ENCODE data around the gene BAD.
A peak's percentile ranks its signal among the peaks of the same experiment; 100 is the strongest.

BAD gene

DNA sequence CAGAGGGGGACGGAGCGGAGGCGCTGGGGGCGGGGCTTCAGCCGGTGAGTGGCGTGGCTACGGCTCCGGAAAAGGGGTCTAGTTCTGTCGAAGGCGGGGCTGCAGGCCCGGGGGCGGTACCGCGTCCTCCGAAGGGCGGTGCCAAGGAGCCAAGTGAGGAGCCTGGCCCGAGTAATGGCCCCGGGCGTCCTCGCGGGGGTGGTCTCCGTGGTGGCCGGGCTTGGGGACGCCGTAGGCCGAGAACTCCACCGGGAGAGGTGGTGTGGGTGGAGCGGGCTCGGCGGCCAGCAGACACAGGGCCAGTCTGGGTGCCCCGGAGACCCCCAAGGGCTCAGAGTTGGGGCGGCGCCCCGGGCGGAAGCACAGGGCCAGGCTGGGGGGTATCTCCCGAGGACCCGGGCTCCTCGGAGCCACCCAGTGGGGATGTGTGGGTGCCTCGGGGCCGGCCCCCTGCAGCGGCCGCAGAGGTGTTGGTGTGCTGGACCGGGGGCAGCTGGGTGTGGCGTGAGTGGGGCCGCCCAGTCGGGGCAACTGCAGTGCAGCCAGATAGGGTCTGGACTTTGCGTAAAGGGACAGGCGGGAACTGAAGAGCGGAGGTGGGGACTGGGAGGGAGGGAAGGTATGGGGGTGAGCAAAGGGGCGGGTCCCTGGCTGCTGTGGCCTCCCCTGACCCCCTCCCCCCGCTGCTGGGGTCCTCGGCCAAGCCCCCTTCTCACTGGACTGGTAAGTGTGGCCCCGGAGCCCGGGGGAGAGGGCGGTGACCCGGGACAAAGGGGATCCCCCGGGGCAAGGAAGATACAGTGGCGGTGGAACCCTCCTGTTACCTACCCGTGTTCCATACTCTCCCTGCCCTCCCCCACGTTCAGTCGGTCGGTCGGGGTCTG lies 42.7 kb downstream of the BAD start:
- DNase-seq = peak; percentile 89

DNA sequence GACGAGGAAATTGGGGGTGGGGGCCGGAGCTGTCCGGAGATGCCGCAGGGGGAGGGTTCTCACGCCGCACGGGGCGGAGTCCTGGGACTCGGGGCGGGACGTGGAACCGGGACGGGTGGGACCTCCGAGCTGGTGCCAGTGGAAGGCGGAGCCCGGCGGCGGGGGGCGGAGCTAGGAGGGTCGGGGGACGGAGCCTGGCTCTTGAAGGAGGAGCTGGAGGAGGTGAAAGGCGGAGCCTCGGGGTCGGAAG lies 43.3 kb downstream of the BAD start:
- DNase-seq = no peak

DNA sequence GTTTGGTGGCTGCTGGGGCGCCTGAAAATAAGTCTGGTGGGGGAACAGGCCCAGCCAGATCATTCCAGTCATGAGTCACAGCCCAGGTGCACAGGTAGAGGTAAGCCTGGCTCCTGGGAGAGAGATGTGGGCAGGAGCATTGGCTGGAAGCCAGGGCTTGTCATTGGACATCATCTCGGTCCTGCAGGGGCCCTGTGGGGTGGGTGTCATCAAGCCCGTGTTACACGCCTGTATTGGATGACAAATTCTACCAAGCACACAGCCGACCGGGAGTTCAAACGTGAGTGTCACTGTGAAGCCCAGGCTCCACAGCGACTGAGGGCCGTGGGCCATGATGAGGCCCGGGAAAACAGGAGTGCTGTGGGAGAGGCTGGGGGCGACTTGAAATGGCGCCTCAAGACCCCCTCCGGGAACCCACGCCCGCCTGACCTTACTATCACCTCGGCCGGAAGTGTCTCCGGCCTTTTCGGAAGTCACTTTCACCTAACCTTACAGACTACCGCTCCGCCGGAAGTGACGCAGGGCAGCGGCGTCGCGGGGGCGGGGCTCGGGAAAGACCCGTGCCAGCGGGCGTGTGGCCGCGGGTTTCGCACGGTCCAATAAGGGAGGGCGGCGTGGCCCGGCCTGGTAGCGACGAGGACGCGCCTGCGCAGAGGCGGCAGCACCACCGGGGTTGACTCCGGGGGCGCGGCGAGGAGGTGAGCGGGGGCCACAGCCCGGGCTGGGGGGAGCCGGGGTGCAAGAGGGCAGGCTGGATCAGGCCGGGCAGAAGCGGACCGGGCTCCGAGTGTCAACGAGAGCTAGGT lies 43.8 kb downstream of the BAD start, which contains the start of gene FKBP2:
Gene FKBP2 (plus strand): TSS at position 661 of the 806 bp plus-strand sequence. CDS start 1,293 bp downstream, outside the sequence.
- peak; percentile 87 for DNase-seq

DNA sequence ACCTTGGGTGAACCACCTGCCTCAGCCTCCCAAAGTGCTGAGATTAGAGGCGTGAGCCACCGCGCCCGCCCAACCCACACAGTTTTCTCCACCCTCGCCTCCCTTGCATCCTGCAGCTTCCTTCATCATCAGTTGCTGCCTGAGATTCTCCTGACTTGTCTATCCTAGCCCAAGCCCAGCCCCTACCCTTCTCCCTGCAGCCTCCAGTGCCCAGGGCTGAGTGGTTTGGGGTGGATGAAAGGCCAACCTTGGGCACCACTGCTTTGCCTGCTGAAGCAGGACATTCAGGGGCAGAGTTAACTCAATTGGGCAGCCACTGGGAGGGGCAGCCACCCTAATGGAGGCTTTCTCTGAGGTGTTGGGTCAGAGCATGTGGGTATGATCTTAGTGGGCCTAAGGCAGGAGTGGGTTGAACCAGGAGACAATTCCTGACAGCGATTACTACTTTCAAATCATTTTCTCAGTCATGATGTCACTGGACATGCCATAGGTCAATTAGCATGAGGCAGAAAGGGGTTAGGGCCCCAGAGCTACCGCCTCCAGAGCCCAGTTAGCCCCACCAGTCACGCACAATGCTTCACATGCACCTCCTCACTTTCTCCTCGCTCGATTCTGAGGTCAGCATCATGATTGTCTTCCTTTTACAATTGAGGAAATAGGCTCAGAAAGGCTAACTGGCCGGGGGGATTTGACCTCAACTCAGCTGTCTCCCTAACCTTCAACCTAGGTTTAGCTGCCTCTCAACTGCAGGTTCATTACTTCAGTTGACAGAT lies 44.6 kb downstream of the BAD start:
- no peak for DNase-seq

DNA sequence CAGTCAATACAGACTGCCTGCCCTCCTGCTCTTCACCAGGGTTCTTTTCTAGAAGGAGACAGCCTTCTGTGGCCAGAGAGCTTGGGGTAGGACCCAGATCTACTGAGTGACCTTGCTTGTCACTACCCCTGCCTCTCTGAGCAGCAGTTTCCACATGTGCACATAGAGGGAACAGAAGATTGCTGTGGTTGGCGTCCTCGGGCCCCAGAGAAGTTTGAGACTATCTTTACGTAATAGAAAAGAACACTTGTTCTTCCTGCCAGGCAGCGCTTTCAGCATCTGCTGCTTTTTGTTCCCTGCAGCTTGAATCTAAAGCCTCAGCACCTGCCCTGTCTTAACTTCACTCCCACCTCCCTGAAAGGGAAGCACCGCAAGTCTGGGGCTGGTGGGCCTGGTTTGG lies 45.5 kb downstream of the BAD start:
- DNase-seq = no peak

DNA sequence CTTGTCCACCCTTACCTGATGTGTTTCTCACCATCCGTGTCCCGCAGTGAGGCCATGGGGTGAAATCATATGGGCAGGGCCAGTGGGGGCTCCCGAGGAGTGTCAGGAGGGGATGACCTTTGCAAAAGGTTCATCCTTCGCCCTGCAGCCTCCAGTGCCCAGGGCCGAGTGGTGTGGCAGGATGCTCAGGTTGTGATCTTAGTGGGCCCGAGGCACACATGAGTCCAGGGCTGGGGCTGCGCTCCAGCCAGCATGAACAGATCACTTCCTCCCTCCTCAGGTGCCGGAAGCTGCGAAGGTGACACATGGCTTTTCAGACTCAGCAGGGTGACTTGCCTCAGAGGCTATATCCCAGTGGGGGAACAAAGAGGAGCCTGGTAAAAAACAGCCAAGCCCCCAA lies 46.4 kb downstream of the BAD start:
- DNase-seq = no peak

DNA sequence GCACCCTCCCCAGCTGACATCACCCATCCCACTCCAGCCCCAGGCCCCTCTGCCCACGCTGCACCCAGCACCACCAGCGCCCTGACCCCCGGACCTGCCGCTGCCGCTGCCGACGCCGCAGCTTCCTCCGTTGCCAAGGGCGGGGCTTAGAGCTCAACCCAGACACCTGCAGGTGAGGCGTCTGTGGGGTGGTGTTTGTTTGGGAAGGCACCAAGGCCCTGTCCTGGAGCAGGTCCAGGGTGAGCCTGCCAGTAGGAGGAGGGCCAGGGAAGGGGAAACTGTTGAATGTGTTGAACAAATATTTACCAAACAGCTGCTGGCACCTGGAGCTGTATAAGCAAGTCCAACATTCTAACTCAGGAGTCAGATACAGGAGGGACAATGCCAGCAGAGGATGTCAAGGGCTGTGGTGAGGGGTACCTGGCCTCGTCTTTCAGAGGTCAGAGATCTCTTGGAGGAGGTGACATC lies 46.9 kb downstream of the BAD start:
- DNase-seq = no peak

DNA sequence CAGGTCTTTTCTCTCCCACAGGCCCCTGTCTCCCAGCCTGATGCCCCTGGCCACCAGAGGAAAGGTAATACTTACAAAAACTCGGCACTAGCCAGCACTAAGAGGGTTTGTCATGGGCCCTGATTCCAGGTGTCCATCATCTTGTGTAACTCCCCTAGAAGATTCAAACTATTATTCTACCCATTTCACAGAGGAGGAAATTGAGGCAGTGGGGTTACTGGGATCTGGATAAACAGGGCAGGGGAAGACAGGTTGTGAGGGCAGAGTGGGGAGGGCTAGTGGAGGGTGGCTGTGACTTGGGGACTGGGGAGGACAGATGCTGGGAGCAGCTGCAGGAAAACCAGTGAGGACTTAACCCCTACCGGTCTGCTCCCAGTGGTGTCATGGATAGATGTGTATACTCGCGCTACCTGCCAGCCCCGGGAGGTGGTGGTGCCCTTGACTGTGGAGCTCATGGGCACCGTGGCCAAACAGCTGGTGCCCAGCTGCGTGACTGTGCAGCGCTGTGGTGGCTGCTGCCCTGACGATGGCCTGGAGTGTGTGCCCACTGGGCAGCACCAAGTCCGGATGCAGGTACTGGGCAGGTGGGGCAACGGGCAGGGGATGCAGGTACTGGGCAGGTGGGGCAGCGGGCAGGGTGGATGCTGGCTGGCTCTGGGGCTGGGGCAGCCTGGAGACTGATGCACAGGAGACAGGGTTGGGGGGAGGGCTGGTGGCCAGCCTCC lies 48.9 kb downstream of the BAD start:
- no peak for DNase-seq

DNA sequence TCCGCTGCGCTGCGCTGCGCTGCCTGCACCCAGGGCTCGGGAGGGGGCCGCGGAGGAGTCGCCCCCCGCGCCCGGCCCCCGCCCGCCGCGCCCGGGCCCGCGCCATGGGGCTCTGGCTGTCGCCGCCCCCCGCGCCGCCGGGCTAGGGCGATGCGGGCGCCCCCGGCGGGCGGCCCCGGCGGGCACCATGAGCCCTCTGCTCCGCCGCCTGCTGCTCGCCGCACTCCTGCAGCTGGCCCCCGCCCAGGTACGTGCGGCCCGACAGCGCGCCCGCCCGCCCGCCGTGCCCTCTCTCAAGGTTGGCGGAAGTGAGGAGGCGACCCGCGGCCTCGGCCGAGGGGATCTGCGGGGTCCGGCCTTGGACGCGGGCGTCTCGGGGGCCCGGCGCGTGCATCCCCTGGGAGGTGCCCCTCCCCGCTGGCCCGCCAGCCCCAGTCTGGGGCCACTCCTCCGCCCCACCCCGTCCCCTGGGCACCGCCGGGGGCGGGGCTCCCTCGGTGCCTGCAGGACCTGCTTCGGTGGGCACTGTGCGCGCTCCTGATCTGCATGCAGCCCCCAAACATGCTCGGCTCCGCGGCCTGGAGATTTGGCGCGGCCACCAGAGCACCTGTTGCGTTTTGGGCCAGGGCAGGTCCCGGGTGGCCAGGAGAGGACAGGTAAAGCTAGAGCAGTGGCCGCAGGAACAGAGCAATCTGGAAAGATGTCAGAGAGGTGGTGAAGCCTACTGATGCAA lies 49.7 kb downstream of the BAD start:
- DNase-seq = no peak

DNA sequence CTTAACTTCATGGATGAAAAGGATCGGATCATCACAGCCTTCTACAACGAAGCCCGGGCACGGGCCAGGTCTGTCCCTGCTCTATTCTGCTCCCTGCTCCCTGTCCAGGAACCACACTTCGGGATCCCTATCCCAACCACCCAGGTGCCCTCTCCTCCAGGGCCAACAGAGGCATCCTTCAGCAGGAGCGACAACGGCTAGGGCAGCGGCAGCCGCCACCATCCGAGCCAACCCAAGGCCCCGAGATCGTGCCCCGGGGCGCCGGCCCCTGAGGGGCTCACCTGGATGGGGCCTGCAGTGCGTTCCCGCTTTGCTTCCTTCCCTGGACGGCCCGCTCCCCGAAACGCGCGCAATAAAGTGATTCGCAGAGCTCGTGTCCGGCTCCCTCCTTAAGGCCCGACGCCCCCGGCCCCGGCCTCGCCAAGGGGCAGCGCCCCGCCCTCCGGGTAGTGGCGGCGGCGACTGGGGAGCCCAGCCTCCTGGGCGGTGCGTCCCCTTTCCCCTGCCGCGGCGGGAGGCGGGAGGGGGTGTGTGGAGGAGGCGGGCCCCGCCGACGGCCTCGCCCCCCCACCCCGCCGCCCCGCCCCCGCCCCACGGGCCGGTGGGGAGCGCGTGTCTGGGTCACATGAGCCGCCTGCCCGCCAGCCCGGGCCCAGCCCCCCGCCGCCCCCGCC lies 50.4 kb downstream of the BAD start, which contains the start of gene VEGFB:
Gene VEGFB (plus strand): TSS at position 672 of the 674 bp plus-strand sequence. CDS start 250 bp downstream, outside the sequence.
- no peak for DNase-seq

DNA sequence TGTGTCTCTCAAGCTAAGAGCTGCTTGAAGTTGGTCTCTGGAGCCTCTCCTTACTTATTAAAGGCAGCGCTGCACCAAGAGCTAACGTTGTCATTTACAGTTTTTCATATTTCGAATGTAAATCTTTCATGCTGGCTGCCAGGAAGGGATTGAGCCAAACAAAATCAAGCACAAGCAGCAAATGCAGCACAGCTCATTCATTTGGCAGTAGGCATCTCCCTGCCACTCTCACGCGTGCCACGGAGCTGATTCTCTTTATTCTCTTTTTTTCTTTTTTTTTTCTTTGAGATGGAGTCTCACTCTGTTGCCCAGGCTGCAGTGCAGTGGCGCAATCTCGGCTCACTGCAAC lies 51.5 kb downstream of the BAD start:
- no peak for DNase-seq

DNA sequence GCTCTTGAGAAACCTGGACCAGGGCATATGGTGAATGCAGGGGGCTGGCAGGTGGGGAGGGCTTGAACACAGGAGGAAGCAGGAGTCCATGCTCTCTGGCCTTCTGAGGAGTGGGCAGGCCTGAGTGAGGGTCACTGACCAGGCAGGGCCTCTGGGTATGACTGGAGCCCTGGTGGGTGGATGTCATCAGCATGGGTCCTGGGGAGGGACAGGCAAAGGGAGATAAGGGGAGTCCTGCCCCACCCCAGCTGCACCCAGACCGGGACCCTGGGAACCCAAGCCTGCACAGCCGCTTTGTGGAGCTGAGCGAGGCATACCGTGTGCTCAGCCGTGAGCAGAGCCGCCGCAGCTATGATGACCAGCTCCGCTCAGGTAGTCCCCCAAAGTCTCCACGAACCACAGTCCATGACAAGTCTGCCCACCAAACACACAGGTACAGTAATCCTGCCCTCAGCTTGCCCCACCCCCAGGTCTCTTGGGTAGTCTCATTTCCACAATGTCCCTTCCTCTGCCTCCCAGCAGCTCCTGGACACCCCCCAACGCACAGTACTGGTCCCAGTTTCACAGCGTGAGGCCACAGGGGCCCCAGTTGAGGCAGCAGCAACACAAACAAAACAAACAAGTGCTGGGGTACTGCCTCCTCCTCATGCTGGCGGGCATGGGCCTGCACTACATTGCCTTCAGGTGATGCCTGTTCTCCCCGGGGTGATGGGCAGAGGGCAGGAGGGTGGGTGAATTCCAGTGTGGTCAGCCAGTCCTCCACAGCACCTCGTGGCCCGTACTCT lies 52.1 kb downstream of the BAD start:
- DNase-seq = no peak

DNA sequence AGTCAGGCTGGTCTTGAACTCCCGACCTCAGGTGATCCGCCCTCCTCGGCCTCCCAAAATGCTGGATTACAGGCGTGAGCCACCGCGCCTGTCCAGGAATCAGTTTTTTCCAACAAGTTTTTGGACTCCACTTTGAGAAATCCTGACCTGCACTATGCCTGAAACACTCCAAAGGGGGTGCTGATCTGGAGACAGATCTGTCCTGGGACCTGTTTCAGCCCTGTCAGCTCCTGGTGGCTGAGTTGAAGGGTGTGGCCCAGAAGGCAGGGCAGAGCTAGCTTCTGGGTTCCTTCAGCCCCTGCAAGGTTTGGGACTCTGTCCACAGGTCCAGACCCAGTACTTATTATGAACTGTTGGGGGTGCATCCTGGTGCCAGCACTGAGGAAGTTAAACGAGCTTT lies 52.9 kb downstream of the BAD start:
- DNase-seq = no peak

DNA sequence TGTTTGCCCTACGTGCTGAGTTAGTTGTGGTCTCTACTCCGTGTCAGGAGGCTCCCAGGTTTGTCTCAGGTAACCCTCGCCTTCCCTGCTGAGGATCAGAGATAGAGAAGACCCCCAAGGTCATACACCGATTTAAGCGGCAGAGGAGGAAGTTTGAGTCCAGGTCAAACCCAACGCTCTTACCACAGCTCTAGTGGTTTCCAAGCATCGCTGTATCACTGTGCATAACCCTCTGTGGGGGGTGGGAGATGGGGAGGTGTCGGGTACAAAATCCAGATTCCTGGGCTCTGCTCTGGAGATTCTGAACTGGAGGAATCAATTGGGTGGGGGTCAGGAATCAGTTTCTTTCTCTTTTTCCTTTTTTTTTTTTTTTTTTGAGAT lies 53.5 kb downstream of the BAD start:
- DNase-seq = no peak

DNA sequence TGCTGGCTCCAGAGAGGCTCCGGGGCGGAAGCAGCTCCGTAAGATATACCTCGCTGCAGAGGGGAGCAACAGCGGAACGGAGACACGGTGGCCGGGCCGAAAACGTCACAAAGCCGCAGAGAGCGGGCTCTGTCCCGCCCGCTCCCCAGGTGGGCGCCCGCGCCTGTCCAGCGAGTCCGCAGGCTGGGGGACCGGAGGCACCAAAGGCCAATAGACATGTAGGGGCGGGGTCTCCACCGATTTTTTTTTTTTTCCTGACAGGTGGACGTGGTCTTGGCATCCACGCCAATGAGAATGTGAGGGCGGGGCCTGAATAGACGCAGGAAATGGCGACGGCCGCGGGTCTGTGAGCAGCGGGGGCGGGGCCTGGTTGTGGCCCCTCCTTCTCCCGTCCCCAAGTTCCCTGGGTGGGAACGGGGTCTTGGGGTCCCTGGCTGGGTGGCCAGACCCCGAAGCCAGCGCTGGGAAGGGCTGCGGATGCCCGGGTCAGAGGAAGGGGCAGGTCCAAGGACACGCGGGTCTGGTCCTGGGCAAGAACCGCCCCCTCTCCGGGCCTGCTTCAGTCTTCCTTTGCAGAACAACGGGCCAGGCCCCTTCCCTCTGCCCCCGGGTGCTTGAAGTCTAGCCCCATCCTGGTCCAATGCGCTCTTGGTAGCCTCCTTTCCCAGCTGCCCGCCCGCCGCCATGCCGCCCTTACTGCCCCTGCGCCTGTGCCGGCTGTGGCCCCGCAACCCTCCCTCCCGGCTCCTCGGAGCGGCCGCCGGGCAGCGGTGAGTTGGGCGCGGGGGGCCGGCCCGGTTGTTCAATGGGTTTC lies 54.1 kb downstream of the BAD start, which contains the start of gene DNAJC4:
Gene DNAJC4 (plus strand): TSS at position 378 of the 814 bp plus-strand sequence. CDS start 307 bp downstream, at position 685.
- peak; percentile 86 for DNase-seq

DNA sequence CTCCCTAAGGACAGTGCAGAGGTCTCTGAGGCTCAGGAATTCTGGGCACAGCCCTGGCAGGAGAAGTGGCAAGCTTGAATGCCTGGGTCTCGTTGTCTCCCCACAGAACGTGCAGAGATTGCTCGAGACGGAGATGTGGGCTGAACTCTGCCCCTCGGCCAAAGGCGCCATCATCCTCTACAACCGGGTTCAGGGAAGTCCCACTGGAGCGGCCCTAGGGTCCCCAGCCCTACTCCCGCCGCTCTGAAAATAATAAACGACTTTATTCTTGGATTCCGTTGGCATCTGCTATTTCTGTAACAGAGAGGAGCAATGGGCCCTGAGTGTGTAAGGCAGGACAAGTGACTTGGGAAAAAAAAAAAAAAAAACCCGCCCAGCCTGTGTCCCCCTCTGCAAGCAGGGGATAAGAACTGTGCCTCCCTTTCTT lies 54.7 kb downstream of the BAD start:
- DNase-seq = no peak

DNA sequence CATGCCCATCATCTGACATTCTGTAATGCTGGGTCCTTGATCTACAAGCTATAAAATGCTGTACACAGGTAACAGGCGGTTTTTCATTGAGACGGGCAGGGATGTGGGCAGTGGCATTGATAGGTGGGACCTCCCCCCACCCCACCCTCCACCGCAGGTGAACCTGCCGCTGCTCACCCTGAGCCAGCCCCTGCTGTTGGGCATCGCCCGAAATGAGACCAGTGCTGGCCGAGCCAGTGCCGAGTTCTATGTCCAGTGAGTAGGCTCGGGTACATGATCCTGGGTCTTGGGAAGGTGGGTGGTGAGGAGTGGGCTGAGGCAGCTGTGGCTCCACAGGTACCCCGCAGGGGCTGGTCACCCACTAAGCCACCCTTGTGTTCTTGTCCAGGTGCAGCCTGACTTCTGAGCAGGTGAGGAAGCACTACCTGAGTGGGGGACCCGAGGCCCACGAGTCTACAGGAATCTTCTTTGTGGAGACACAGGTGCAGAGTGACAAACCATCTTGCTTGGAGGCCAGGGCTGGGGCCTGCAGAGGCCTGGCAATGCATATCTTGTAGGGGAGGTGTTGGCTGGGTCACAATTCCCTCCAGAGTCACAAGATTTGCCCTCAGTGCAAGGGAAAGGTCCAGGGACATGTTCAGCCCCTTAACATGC lies 55.2 kb downstream of the BAD start:
- no peak for DNase-seq

DNA sequence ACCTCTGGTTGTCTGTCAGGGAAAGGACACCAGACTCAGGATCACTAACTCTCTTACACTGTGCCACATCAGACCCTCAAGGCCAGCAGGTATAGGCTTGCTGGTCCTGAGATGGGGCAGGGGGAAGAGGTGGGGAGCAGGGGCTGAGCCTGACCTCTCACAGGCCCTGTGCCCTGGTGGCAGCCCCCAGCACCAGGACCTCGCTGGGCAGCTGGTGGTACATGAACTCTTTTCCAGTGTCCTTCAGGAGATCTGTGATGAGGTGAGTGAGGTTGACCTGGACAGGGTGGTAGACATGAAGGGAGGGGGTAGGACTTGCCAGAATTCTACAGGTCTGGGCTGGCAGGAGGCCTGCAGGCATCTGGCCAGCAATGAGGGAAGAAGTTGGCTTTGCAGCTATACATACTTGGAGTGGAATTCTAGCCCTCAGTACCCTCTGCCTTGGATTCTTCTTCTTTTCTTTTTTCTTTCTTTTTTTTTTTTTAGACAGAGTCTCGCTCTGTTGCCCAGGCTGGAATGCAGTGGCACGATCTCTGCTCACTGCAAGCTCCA lies 57.0 kb downstream of the BAD start:
- DNase-seq = no peak

All from NCI-H1048 (cell line).